ENCODE results near the gene CAMTA1. TPM values are rescaled to one million over a fixed set of nuclear protein-coding genes. Genes with fewer than 3 reads are reported as not detected.

The CAMTA1 gene
- total and polyA plus RNA-seq, 8 donors, result 13.0 to 54.2 (median 23.6) TPM

DNA sequence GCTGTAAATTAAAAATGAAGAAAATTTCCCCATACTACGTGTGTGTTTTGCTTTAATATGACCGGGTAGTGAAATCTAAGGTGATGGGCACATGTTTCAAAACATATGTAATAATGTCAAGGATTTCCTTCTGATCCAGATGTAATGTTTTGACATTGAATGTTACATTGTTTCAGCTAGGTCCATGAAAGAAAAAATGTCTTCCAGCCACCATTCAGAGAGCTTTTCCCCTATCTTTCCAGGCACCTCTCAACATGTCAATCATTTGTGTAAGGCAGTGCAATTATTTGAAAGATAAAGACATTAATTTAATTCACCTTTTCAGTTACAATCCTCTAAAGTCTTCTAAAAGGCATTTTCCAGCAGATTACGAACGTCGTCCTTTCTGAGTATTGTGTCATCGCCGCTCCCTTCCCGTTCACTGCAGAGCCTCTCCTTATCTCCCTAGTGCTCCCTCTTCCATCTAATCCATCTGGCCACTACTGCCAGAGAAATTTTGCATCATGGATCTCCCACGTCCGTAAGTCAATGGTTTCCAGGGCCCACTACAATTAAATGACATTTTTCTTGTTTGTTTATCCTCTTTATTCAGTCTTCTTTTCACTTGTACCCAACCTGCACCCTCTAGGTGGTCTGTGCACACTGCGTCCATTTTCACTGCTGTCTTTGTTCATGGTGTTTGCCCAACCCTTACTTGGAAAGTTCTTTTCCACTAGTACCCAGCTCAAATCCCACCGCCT lies 984.6 kb downstream of the CAMTA1 start:
- intact Hi-C loops (cut with DNase I), result no loop called here
- H3K4me1 ChIP-seq, result peaks cover 0 to 11% (median 0%) of the 10 kb centered on the region in 3 donors
- no peak for DNase-seq
- H3K27ac ChIP-seq, result no peak overlapping the region
- 81 to 92% methylated on average over 12 of the region's 12 CpGs for WGBS, 2 donors
- no peaks in the 10 kb centered on the region for H3K9me3 ChIP-seq
- TF ChIP-seq, protein P1, sequence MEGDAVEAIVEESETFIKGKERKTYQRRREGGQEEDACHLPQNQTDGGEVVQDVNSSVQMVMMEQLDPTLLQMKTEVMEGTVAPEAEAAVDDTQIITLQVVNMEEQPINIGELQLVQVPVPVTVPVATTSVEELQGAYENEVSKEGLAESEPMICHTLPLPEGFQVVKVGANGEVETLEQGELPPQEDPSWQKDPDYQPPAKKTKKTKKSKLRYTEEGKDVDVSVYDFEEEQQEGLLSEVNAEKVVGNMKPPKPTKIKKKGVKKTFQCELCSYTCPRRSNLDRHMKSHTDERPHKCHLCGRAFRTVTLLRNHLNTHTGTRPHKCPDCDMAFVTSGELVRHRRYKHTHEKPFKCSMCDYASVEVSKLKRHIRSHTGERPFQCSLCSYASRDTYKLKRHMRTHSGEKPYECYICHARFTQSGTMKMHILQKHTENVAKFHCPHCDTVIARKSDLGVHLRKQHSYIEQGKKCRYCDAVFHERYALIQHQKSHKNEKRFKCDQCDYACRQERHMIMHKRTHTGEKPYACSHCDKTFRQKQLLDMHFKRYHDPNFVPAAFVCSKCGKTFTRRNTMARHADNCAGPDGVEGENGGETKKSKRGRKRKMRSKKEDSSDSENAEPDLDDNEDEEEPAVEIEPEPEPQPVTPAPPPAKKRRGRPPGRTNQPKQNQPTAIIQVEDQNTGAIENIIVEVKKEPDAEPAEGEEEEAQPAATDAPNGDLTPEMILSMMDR (IDR thresholded peaks at IDR 0.05), result no peak
- FAIRE-seq, result no peak
- H3K4me3 ChIP-seq, result no peak overlapping the region
- H3K36me3 ChIP-seq, result no peaks in the 10 kb centered on the region
- no peak for ATAC-seq
- H3K27me3 ChIP-seq, result no peaks in the 10 kb centered on the region

DNA sequence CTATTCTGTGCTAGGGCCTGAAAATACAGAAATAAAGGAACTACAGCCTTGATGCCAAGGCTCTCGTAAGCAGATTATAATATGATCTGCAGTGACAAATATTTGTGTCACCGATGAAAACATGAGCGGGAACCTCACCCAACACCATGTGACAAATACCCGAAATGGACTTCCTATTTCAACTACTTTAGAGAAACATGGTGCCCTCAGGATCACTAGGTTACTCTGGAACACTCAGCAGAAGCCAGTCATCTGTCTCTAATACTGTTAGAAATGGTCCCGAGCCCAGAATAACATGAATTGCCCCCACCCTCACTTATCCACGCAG lies 985.4 kb downstream of the CAMTA1 start:
- FAIRE-seq (no peak), ATAC-seq (peak; percentile 18 to 56 (median 26)), DNase-seq (no peak)
- intact Hi-C loops (cut with DNase I), result no loop called here
- Histone ChIP-seq H3K4me1 (peaks cover 0 to 11% (median 0%) of the 10 kb centered on the region in 3 donors), H3K36me3 (no peaks in the 10 kb centered on the region), H3K27me3 (no peaks in the 10 kb centered on the region), H3K4me3 (peak overlapping the region; percentile 90 to 98 (median 94)), H3K27ac (peak overlapping the region; percentile 67 to 88 (median 82)), H3K9me3 (no peaks in the 10 kb centered on the region)
- TF ChIP-seq, protein P1 (IDR thresholded peaks at IDR 0.05), result no peak
- WGBS, 2 donors, result 6 to 7% methylated on average over 6 of the region's 6 CpGs

DNA sequence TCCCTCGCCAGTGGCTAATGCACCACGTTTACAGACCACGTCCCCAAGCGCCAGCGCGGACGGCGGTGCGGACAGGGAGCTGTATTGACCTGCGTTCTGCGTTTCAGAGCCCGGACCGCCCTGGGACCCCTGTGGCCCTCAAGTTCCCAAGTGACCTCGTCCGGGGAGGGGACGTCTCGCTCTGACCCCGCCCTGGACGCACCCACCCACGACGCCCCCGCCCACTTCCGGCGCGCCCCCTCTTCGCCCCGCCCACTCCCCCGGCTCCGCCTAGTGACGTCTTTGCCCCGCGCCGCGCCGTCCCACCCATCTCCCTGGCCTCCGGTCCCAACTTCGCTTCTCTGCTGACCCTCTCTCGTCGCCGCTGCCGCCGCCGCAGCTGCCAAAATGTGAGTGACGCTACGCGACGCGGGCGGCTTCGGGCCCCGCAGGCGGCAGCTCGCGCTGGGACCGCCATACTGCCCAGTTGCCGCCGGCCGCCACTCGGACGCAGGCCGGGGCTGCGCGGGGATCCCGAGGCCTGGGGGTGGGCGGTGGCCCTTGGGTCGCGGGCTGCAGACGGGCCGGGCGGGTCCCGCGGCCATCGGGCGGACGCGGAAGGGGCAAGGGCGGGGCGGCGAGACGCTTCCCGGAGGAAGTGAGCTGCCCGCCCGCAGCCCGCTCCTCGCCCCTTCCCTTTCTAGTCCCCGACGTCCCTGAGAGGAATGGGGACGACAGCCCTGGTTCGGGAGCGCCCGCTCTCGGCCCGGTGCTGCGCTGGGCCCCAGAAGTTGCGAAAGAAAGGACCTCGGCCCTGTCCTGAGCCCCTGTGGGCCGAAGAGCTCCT lies 986.0 kb downstream of the CAMTA1 start, which contains the start of gene VAMP3:
Gene VAMP3 (plus strand): TSS at position 300 of the 826 bp plus-strand sequence. CDS start 88 bp downstream, at position 388.
- TF ChIP-seq, protein P1 (IDR thresholded peaks at IDR 0.05), result no peak
- Histone ChIP-seq H3K27me3 (no peaks in the 10 kb centered on the region), H3K4me1 (peaks cover 0 to 11% (median 0%) of the 10 kb centered on the region in 3 donors), H3K27ac (peak within 1 kb of the TSS; percentile 67 to 88 (median 82)), H3K9me3 (no peaks in the 10 kb centered on the region), H3K4me3 (peak within 1 kb of the TSS; percentile 90 to 98 (median 94)), H3K36me3 (no peaks in the 10 kb centered on the region)
- FAIRE-seq (no peak), ATAC-seq (peak; percentile 98 to 99 (median 99)), DNase-seq (peak; percentile 81 to 97 (median 90))
- intact Hi-C loops (cut with DNase I), result no loop called here
- 1% methylated on average over 62 to 97 of the region's 97 CpGs for WGBS, 2 donors

DNA sequence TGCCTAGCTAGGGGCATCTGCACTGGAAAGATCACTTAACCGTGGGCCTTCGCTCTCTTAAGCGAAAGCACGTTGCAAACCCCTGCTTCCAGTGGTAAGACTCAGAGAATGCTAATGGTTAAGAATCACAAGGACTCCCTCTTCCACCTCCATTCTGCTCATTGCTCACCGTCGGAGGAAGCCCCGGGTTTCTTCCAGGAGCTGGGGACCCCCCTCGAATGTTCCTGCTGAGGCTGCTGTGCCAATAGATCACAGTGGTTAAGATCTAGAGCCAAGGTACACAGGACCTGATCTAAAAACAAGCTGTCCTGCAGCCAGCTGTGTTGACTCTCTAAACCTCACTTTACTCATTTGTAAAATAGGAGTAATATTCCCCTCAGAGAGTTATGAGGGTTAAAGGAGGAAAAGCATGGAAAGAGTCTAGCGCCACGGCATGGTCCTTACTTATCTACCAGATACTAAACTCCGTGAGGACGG lies 986.6 kb downstream of the CAMTA1 start:
- intact Hi-C loops (cut with DNase I), result no loop called here
- DNase-seq (no peak), ATAC-seq (no peak), FAIRE-seq (no peak)
- Histone ChIP-seq H3K27me3 (no peaks in the 10 kb centered on the region), H3K9me3 (no peaks in the 10 kb centered on the region), H3K36me3 (no peaks in the 10 kb centered on the region), H3K27ac (peak overlapping the region; percentile 67 to 88 (median 82)), H3K4me3 (peak overlapping the region; percentile 90 to 98 (median 94)), H3K4me1 (peaks cover 0 to 11% (median 0%) of the 10 kb centered on the region in 3 donors)
- 6% methylated on average over 12 of the region's 12 CpGs for WGBS, 2 donors
- TF ChIP-seq, protein P1 (IDR thresholded peaks at IDR 0.05), result no peak
